IMR-90 (cell line): ENCODE results near the gene SHOX. TPM values are rescaled to one million over a fixed set of nuclear protein-coding genes. Genes with fewer than 3 reads are reported as not detected.

ENCODE experiments used
- ATAC-seq: fragments of 200-7000 bp; cut with Tn5 transposase; 2 replicates; pipeline ENCODE4 v1.9.1; 2020; ENCODE audit warnings: low read depth, mild to moderate bottlenecking, moderate library complexity
- BruUV-seq: library from RNA; stranded (reverse); fragments of 400-500 nt; replicated peaks from 2 replicates; lab custom pipeline; 2021; lab: Mats Ljungman, UMichigan
- CTCF ChIA-PET: fragments of 300-600 bp; formaldehyde crosslinking; extraction: SDS; loops from one replicate; lab custom pipeline; 2021; ENCODE audit warnings: antibody characterized with exemption; lab: Yijun Ruan, JAX
- POLR2A ChIA-PET: fragments of 300-600 bp; sonication (Branson Sonifier 250); formaldehyde crosslinking; loops from one replicate; lab custom pipeline; 2022; ENCODE audit warnings: antibody characterized with exemption; ENCODE audit not compliant: unreplicated experiment; lab: Charles Lee
- DNase-seq: peaks from one replicate; pipeline ENCODE4 v3.0.0; 2013
- H2AFZ ChIP-seq: replicated peaks from 2 replicates; pipeline ENCODE3; 2013; ENCODE audit warnings: low read length, mild to moderate bottlenecking; ENCODE audit not compliant: poor library complexity
- H2AK5ac ChIP-seq: 2 replicates; pipeline ENCODE4 v1.6.1; 2013; ENCODE audit warnings: low read depth, low read length, inconsistent platforms
- H2AK9ac ChIP-seq: replicated peaks from 2 replicates; pipeline ENCODE3; 2013; ENCODE audit warnings: mild to moderate bottlenecking, low read depth, low read length, moderate library complexity; ENCODE audit not compliant: poor library complexity
- H2BK120ac ChIP-seq: 2 replicates; pipeline ENCODE4 v1.6.1; 2013; ENCODE audit warnings: low read depth, low read length, inconsistent platforms
- H2BK15ac ChIP-seq: 3 replicates; pipeline ENCODE4 v1.6.1; 2013; ENCODE audit warnings: low read depth, low read length, inconsistent platforms
- H2BK20ac ChIP-seq: 2 replicates; pipeline ENCODE4 v1.6.1; 2013; ENCODE audit warnings: low read depth, mild to moderate bottlenecking, inconsistent platforms, low read length, moderate library complexity
- H2BK5ac ChIP-seq: 2 replicates; pipeline ENCODE4 v1.6.1; 2013; ENCODE audit warnings: mild to moderate bottlenecking, low read depth, low read length, inconsistent platforms; ENCODE audit not compliant: poor library complexity, severe bottlenecking
- H3K14ac ChIP-seq: replicated peaks from 2 replicates; pipeline ENCODE4 v1.6.1; 2013; ENCODE audit warnings: low read depth, low read length, inconsistent platforms
- H3K18ac ChIP-seq: 2 replicates; pipeline ENCODE4 v1.6.1; 2013; ENCODE audit warnings: low read depth, low read length, control low read depth
- H3K23ac ChIP-seq: 2 replicates; pipeline ENCODE4 v1.6.1; 2013; ENCODE audit warnings: low read depth, low read length, inconsistent platforms
- H3K27ac ChIP-seq: 2 replicates; pipeline ENCODE4 v1.5.1; 2013; ENCODE audit warnings: mild to moderate bottlenecking, control low read depth, low read length; ENCODE audit not compliant: insufficient read depth
- H3K27me3 ChIP-seq: 2 replicates; pipeline ENCODE4 v1.6.1; 2013; ENCODE audit warnings: low read length; ENCODE audit not compliant: control insufficient read depth, insufficient read depth
- H3K36me3 ChIP-seq: 2 replicates; pipeline ENCODE4 v1.6.1; 2013; ENCODE audit warnings: low read length, mixed read lengths; ENCODE audit not compliant: control insufficient read depth, insufficient read depth
- H3K4ac ChIP-seq: 2 replicates; pipeline ENCODE4 v1.6.1; 2013; ENCODE audit warnings: low read depth, low read length, inconsistent platforms
- H3K4me1 ChIP-seq: 2 replicates; pipeline ENCODE4 v1.6.1; 2013; ENCODE audit warnings: low read length, mixed read lengths; ENCODE audit not compliant: control insufficient read depth, insufficient read depth
- H3K4me2 ChIP-seq: 2 replicates; pipeline ENCODE4 v1.6.1; 2013; ENCODE audit warnings: low read depth, mild to moderate bottlenecking, control low read depth, low read length, moderate library complexity
- H3K4me3 ChIP-seq: 2 replicates; pipeline ENCODE4 v1.5.1; 2013; ENCODE audit warnings: low read depth, mild to moderate bottlenecking, control low read depth, low read length, moderate library complexity; ENCODE audit not compliant: insufficient read depth
- H3K56ac ChIP-seq: 2 replicates; pipeline ENCODE4 v1.6.1; 2013; ENCODE audit warnings: low read length, inconsistent platforms; ENCODE audit not compliant: insufficient read depth; ENCODE audit errors: extremely low read depth
- H3K79me1 ChIP-seq, 2 experiments: 2 replicates each; pipeline ENCODE4 v1.6.1; 2013; ENCODE audit warnings: low read length in 2 of 2, inconsistent platforms in 1 of 2, low read depth in 1 of 2
- H3K9ac ChIP-seq: 2 replicates; pipeline ENCODE4 v1.6.1; 2013; ENCODE audit warnings: low read depth, low read length, control low read depth
- H3K9me1 ChIP-seq: 2 replicates; pipeline ENCODE4 v1.6.1; 2013; ENCODE audit warnings: low read length, inconsistent platforms; ENCODE audit not compliant: insufficient read depth
- H3K9me3 ChIP-seq: 2 replicates; pipeline ENCODE4 v1.6.1; 2013; ENCODE audit warnings: low read length; ENCODE audit not compliant: control insufficient read depth, insufficient read depth
- H4K20me1 ChIP-seq: 2 replicates; pipeline ENCODE4 v1.6.1; 2013; ENCODE audit warnings: low read length, inconsistent platforms; ENCODE audit not compliant: insufficient read depth
- H4K5ac ChIP-seq: 2 replicates; pipeline ENCODE4 v1.6.1; 2013; ENCODE audit warnings: mild to moderate bottlenecking, low read depth, low read length, control low read depth
- H4K8ac ChIP-seq, 2 experiments: 2 replicates each; pipeline ENCODE4 v1.6.1; 2013; ENCODE audit warnings: low read depth in 2 of 2, low read length in 2 of 2, control low read depth in 1 of 2, inconsistent platforms in 1 of 2
- H4K91ac ChIP-seq: 2 replicates; pipeline ENCODE4 v1.6.1; 2013; ENCODE audit warnings: low read depth, low read length, inconsistent platforms; ENCODE audit not compliant: insufficient read depth
- MAFK ChIP-seq: IDR thresholded peaks from 2 replicates; pipeline ENCODE4 v1.6.1; 2012; ENCODE audit warnings: low read depth, low read length, improper control_type of control experiment
- MAZ ChIP-seq: IDR thresholded peaks from 2 replicates; pipeline ENCODE4 v1.6.1; 2012; ENCODE audit warnings: low read depth, mild to moderate bottlenecking, low read length, improper control_type of control experiment, moderate library complexity, borderline replicate concordance
- MXI1 ChIP-seq: IDR thresholded peaks from 2 replicates; pipeline ENCODE4 v1.6.1; 2012; ENCODE audit warnings: low read depth, mild to moderate bottlenecking, low read length, moderate library complexity, borderline replicate concordance
- NFE2L2 ChIP-seq: fragments of 150-350 bp; IDR thresholded peaks from 2 replicates; pipeline ENCODE4 v1.6.1; 2016; ENCODE audit warnings: low read depth, mild to moderate bottlenecking, low read length
- RCOR1 ChIP-seq: IDR thresholded peaks from 2 replicates; pipeline ENCODE4 v1.6.1; 2012; ENCODE audit warnings: mild to moderate bottlenecking, low read length, improper control_type of control experiment; ENCODE audit not compliant: insufficient replicate concordance
- RFX5 ChIP-seq: IDR thresholded peaks from 2 replicates; pipeline ENCODE4 v1.8.0; 2012; ENCODE audit warnings: low read depth, mild to moderate bottlenecking, low read length, moderate library complexity
- SMC3 ChIP-seq: fragments of 150-350 bp; IDR thresholded peaks from 2 replicates; pipeline ENCODE4 v1.6.1; 2016; ENCODE audit warnings: low read depth, mild to moderate bottlenecking, antibody characterized with exemption, low read length, moderate library complexity
- USF2 ChIP-seq: fragments of 150-350 bp; IDR thresholded peaks from 2 replicates; pipeline ENCODE4 v1.6.1; 2017; ENCODE audit warnings: mild to moderate bottlenecking, antibody characterized with exemption, low read length, low read depth
- WGBS, 2 experiments: methylation state at CpG; one replicate each; pipeline versions ENCODE4 v1.1.5 to v1.1.7; 2013; ENCODE audit warnings: missing lambda C conversion rate in 2 of 2; ENCODE audit not compliant: insufficient read length in 1 of 2; ENCODE audit errors: extremely low coverage in 2 of 2; 5-methylcytosine and 5-hydroxymethylcytosine counted together
- dilution Hi-C: fragments of 300-500 bp; cut with HindIII; formaldehyde crosslinking; loops from one replicate; pipeline ENCODE4 v1.14.3; 2018; ENCODE audit warnings: low sequenced_read_pairs; ENCODE audit not compliant: unreplicated experiment
- in situ Hi-C: fragments of 300-500 bp; cut with MboI; formaldehyde crosslinking; loops from 3 replicates; pipeline ENCODE4 v1.14.3; 2019; ENCODE audit warnings: low sequenced_read_pairs, inconsistent platforms, mixed read lengths
- intact Hi-C: fragments of 100-400 bp; cut with micrococcal nuclease; formaldehyde crosslinking; loops from 2 replicates; pipeline ENCODE4 v1.10.0; 2022
- polyA plus RNA-seq, 3 experiments: library from polyadenylated mRNA; depleted of rRNA; stranded (reverse); fragments of >200 nt; gene quantifications; 2 replicates each; pipeline ENCODE4 v1.2.3, GENCODE V29; 2012; ENCODE audit warnings: low replicate concordance in 1 of 3
- total RNA-seq: library from RNA; depleted of rRNA; stranded (reverse); fragments of >200 nt; gene quantifications from 2 replicates; pipeline ENCODE4 v1.2.3, GENCODE V29; 2012

SHOX gene
- total and polyA plus RNA-seq, 2 of the 4 experiments (the other 2 are of a cell fraction) = not detected

GRCh38 chrX:623268-623598, 7.4 kb upstream of the SHOX start:
- ATAC-seq (no peak), DNase-seq (no peak)
- H3K4me1 ChIP-seq = no peaks in the 10 kb centered on the region
- BruUV-seq = no TSS peak
- no peak overlapping the region for H4K8ac ChIP-seq
- H2BK20ac ChIP-seq = no peak overlapping the region
- H3K27ac ChIP-seq = no peak overlapping the region
- ChIA-PET CTCF (no interaction called here), POLR2A (no interaction called here)
- no peak overlapping the region for H3K9ac ChIP-seq
- H2BK5ac ChIP-seq = no peak overlapping the region
- no peak overlapping the region for H2AK9ac ChIP-seq
- intact Hi-C loops (no loop called here), in situ Hi-C loops (no loop called here), dilution Hi-C loops (no loop called here)
- no peaks in the 10 kb centered on the region for H4K20me1 ChIP-seq
- no peak overlapping the region for H2AK5ac ChIP-seq
- H3K23ac ChIP-seq = no peak overlapping the region
- H3K18ac ChIP-seq = no peak overlapping the region
- H3K27me3 ChIP-seq = peaks cover 1% of the 10 kb centered on the region; the same call in 1 of the 2 replicates
- H3K56ac ChIP-seq = no peak overlapping the region
- no peak overlapping the region for H3K4ac ChIP-seq
- TF ChIP-seq USF2 = no peak
- no peak for TF ChIP-seq MXI1
- TF ChIP-seq MAFK = no peak
- TF ChIP-seq RFX5 = no peak
- TF ChIP-seq RCOR1 = no peak
- TF ChIP-seq MAZ = no peak
- TF ChIP-seq SMC3 = no peak
- no peak for TF ChIP-seq NFE2L2
- no peak overlapping the region for H2AFZ ChIP-seq
- WGBS, 2 experiments = no CpG with 5 or more reads among the region's 6 CpGs
- H2BK120ac ChIP-seq = no peak overlapping the region
- no peak overlapping the region for H2BK15ac ChIP-seq
- H3K79me1 ChIP-seq = no peaks in the 10 kb centered on the region
- no peak overlapping the region for H3K4me3 ChIP-seq
- no peak overlapping the region for H4K91ac ChIP-seq
- no peak overlapping the region for H3K14ac ChIP-seq
- H3K4me2 ChIP-seq = no peak overlapping the region
- H3K36me3 ChIP-seq = no peaks in the 10 kb centered on the region
- no peaks in the 10 kb centered on the region for H3K9me1 ChIP-seq
- no peaks in the 10 kb centered on the region; the same call in 1 of the 2 replicates for H3K9me3 ChIP-seq
- H4K5ac ChIP-seq = no peak overlapping the region
